ENCODE results near the gene BBX.

DNA sequence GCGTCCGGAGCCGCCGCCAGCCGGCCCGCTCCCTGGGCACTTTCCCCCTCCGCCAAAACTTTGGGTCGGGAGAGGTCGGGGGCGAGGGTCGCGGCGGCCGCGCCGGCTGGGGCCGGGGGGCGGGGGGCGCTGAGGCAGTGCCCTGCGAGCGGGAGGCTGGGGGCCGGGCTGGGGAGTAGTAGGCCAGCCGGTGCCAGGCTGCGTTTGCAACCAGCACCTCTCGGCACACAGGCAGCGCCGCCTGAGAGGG lies 452 bp downstream of the BBX start:
- TF ChIP-seq, protein P1, sequence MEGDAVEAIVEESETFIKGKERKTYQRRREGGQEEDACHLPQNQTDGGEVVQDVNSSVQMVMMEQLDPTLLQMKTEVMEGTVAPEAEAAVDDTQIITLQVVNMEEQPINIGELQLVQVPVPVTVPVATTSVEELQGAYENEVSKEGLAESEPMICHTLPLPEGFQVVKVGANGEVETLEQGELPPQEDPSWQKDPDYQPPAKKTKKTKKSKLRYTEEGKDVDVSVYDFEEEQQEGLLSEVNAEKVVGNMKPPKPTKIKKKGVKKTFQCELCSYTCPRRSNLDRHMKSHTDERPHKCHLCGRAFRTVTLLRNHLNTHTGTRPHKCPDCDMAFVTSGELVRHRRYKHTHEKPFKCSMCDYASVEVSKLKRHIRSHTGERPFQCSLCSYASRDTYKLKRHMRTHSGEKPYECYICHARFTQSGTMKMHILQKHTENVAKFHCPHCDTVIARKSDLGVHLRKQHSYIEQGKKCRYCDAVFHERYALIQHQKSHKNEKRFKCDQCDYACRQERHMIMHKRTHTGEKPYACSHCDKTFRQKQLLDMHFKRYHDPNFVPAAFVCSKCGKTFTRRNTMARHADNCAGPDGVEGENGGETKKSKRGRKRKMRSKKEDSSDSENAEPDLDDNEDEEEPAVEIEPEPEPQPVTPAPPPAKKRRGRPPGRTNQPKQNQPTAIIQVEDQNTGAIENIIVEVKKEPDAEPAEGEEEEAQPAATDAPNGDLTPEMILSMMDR (IDR thresholded peaks at IDR 0.05; ENCODE audit: borderline replicate concordance, extremely low read depth, low read length, poor library complexity, severe bottlenecking) = no peak
- no peak for TF ChIP-seq EZH2 (IDR thresholded peaks at IDR 0.05; ENCODE audit: borderline replicate concordance, low read depth, low read length, severe bottlenecking)

Data from DND-41 (cell line).